Mesendoderm (in vitro differentiated cells): Measurements from ENCODE around the gene RAPGEF2. TPM values are rescaled to one million over a fixed set of nuclear protein-coding genes. Genes with fewer than 3 reads are reported as not detected.

Source experiments
- DNase-seq: peaks from one replicate; pipeline ENCODE4 v3.0.0; 2013
- H2AK5ac ChIP-seq: 2 replicates; pipeline ENCODE4 v1.6.1; 2013; ENCODE audit warnings: low read length, inconsistent platforms
- H2BK120ac ChIP-seq: 2 replicates; pipeline ENCODE4 v1.6.1; 2013; ENCODE audit warnings: low read depth, mild to moderate bottlenecking, low read length, moderate library complexity, mixed read lengths
- H2BK15ac ChIP-seq: replicated peaks from 2 replicates; pipeline ENCODE4 v1.6.1; 2013; ENCODE audit warnings: low read depth, mild to moderate bottlenecking, moderate library complexity
- H2BK5ac ChIP-seq: 2 replicates; pipeline ENCODE4 v1.6.1; 2013; ENCODE audit warnings: low read length, inconsistent platforms
- H3K18ac ChIP-seq: 2 replicates; pipeline ENCODE4 v1.6.1; 2013; ENCODE audit warnings: mild to moderate bottlenecking, low read length, mixed read lengths
- H3K23ac ChIP-seq: one replicate; pipeline ENCODE4 v1.6.1; 2013; ENCODE audit warnings: low read length
- H3K27ac ChIP-seq: 2 replicates; pipeline ENCODE4 v1.5.1; 2013; ENCODE audit warnings: low read depth, mild to moderate bottlenecking, inconsistent platforms, low read length, moderate library complexity
- H3K27me3 ChIP-seq: 2 replicates; pipeline ENCODE4 v1.6.1; 2013; ENCODE audit warnings: low read length, control low read depth, mild to moderate bottlenecking, inconsistent platforms; ENCODE audit not compliant: insufficient read depth, poor library complexity
- H3K36me3 ChIP-seq: 2 replicates; pipeline ENCODE4 v1.6.1; 2013; ENCODE audit warnings: low read length, inconsistent platforms; ENCODE audit not compliant: control insufficient read depth, insufficient read depth
- H3K4ac ChIP-seq: one replicate; pipeline ENCODE4 v1.6.1; 2013; ENCODE audit warnings: low read depth, mild to moderate bottlenecking, low read length, moderate library complexity
- H3K4me1 ChIP-seq: 2 replicates; pipeline ENCODE4 v1.6.1; 2013; ENCODE audit warnings: low read depth, low read length, inconsistent platforms; ENCODE audit not compliant: control insufficient read depth
- H3K4me2 ChIP-seq: 2 replicates; pipeline ENCODE4 v1.6.1; 2013; ENCODE audit warnings: low read length
- H3K4me3 ChIP-seq: 2 replicates; pipeline ENCODE4 v1.5.1; 2013; ENCODE audit warnings: mild to moderate bottlenecking, low read length
- H3K56ac ChIP-seq: one replicate; pipeline ENCODE4 v1.6.1; 2013; ENCODE audit warnings: low read length
- H3K79me1 ChIP-seq: 2 replicates; pipeline ENCODE4 v1.6.1; 2013; ENCODE audit warnings: low read length, inconsistent platforms
- H3K79me2 ChIP-seq: 2 replicates; pipeline ENCODE4 v1.6.1; 2013; ENCODE audit warnings: mild to moderate bottlenecking, low read length; ENCODE audit not compliant: control insufficient read depth, insufficient read depth
- H3K9ac ChIP-seq: 2 replicates; pipeline ENCODE4 v1.6.1; 2013; ENCODE audit warnings: low read length, inconsistent platforms
- H4K5ac ChIP-seq: one replicate; pipeline ENCODE4 v1.6.1; 2013; ENCODE audit warnings: low read length
- H4K8ac ChIP-seq: one replicate; pipeline ENCODE4 v1.6.1; 2013; ENCODE audit warnings: low read depth, mild to moderate bottlenecking, control low read depth, low read length, moderate library complexity
- WGBS: extraction: QIAGEN DNeasy Blood & Tissue Kit; methylation state at CpG from one replicate; pipeline ENCODE4 v1.1.7; 2013; ENCODE audit warnings: low lambda C conversion rate, missing lambda C conversion rate; ENCODE audit not compliant: insufficient coverage; ENCODE audit errors: extremely low coverage; 5-methylcytosine and 5-hydroxymethylcytosine counted together
- small RNA-seq: library from polyadenylated mRNA; stranded (forward); fragments of <200 nt; extraction: miRNeasy Mini kit (QIAGEN cat#:217004); gene quantifications from one replicate; pipeline ENCODE3, GENCODE V24; 2013; ENCODE audit not compliant: insufficient read depth

The RAPGEF2 gene

DNA sequence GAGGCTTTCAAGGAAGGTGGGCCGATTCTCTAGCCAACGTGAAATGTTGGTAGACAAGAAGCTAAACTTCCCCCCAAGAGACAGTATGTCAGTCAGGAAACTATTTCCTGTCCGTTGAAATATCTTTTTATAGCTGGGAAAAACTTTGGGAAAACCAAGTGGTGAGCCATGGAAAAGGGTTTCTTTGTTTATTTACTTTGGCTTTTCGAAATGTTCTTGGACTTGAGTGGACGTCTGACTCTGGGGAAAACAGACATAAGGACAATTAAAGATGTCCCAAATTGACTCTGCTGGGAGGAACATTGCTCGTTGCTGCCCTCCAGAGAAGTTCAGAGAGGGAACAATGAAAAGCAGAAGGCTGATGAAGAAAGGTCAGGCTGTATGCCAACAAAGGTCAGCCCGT is 295.4 kb downstream of the RAPGEF2 start:
- Histone ChIP-seq H2BK15ac (no peak overlapping the region), H3K4ac (no peak overlapping the region), H3K9ac (no peak overlapping the region), H3K79me1 (no peaks in the 10 kb centered on the region), H3K27me3 (no peaks in the 10 kb centered on the region), H2AK5ac (no peak overlapping the region), H3K56ac (no peak overlapping the region), H3K4me1 (no peaks in the 10 kb centered on the region), H3K36me3 (no peaks in the 10 kb centered on the region), H3K23ac (no peak overlapping the region), H4K5ac (no peak overlapping the region), H3K79me2 (no peaks in the 10 kb centered on the region), H2BK5ac (no peak overlapping the region), H3K18ac (no peak overlapping the region), H3K4me3 (no peak overlapping the region), H4K8ac (no peak overlapping the region), H3K27ac (no peak overlapping the region), H2BK120ac (no peak overlapping the region), H3K4me2 (no peak overlapping the region)
- no CpG with 5 or more reads among the region's 7 CpGs for WGBS
- DNase-seq = no peak

DNA sequence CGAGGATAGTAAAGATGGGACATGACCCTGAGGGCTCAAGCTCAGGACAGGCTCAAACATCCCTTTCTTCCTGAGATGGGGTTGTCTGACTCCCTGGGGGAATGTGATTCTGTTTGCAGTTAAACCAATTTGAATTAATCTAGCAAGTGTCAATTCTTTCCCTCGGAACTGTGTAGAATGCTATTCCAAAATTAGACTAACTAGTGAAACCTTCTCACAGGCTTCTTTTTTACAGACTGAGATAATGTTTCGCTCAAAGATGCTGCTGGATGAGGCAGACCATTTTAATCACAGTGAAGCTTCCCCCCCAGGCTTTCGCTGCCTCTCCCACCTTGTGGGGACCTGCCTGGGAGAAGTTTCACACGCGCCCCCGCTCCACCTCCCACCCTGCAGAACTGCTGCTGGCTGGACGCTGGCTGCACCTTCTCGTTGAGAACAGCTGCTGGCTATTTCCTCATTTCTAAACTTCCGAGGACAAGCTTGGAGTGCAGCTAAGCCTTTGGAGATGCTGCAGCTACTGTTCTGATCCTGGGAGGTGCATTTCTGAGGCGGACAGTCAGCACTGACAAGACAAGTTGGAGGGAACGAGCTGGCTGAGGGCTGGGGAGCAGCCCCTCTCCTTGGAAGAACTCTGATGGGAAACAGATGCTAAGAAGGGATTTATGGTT is 297.8 kb downstream of the RAPGEF2 start:
- no peak overlapping the region for H3K27ac ChIP-seq
- no peaks in the 10 kb centered on the region for H3K79me2 ChIP-seq
- no peak for DNase-seq
- no peaks in the 10 kb centered on the region for H3K4me1 ChIP-seq
- H3K9ac ChIP-seq = no peak overlapping the region
- H3K4me3 ChIP-seq = no peak overlapping the region
- no peak overlapping the region for H2BK15ac ChIP-seq
- no peaks in the 10 kb centered on the region for H3K79me1 ChIP-seq
- H3K4me2 ChIP-seq = no peak overlapping the region
- H4K5ac ChIP-seq = no peak overlapping the region
- H2BK120ac ChIP-seq = no peak overlapping the region
- no peaks in the 10 kb centered on the region for H3K36me3 ChIP-seq
- no peak overlapping the region for H2AK5ac ChIP-seq
- WGBS = no CpG with 5 or more reads among the region's 12 CpGs
- no peak overlapping the region for H3K56ac ChIP-seq
- H3K27me3 ChIP-seq = no peaks in the 10 kb centered on the region
- no peak overlapping the region for H3K18ac ChIP-seq
- no peak overlapping the region for H4K8ac ChIP-seq
- H3K4ac ChIP-seq = no peak overlapping the region
- H2BK5ac ChIP-seq = no peak overlapping the region
- no peak overlapping the region for H3K23ac ChIP-seq

- Histone ChIP-seq H2BK15ac (no peak overlapping the region), H3K79me1 (no peaks in the 10 kb centered on the region), H2BK120ac (no peak overlapping the region), H4K5ac (no peak overlapping the region), H3K4ac (no peak overlapping the region), H3K36me3 (no peaks in the 10 kb centered on the region), H3K4me2 (no peak overlapping the region), H4K8ac (no peak overlapping the region), H3K27ac (no peak overlapping the region), H3K27me3 (no peaks in the 10 kb centered on the region), H3K4me3 (no peak overlapping the region), H3K56ac (no peak overlapping the region), H3K23ac (no peak overlapping the region), H3K9ac (no peak overlapping the region), H3K4me1 (no peaks in the 10 kb centered on the region), H2AK5ac (no peak overlapping the region), H2BK5ac (no peak overlapping the region), H3K79me2 (no peaks in the 10 kb centered on the region), H3K18ac (no peak overlapping the region)
- no CpG with 5 or more reads among the region's 4 CpGs for WGBS
- DNase-seq = no peak
These were observed 298.4 kb downstream of the RAPGEF2 start for GRCh38 chr4:159401226-159401712.

- Histone ChIP-seq H3K27me3 (no peaks in the 10 kb centered on the region), H3K9ac (no peak overlapping the region), H3K4me3 (no peak overlapping the region), H3K79me1 (no peaks in the 10 kb centered on the region), H3K56ac (no peak overlapping the region), H3K27ac (no peak overlapping the region), H2AK5ac (no peak overlapping the region), H2BK5ac (no peak overlapping the region), H3K4me1 (no peaks in the 10 kb centered on the region), H3K79me2 (no peaks in the 10 kb centered on the region), H2BK120ac (no peak overlapping the region), H4K8ac (no peak overlapping the region), H3K4me2 (no peak overlapping the region), H3K18ac (no peak overlapping the region), H3K4ac (no peak overlapping the region), H2BK15ac (no peak overlapping the region), H3K23ac (no peak overlapping the region), H3K36me3 (no peaks in the 10 kb centered on the region), H4K5ac (no peak overlapping the region)
- WGBS = no CpG with 5 or more reads among the region's 6 CpGs
- DNase-seq = peak; percentile 64
These were observed 299.0 kb downstream of the RAPGEF2 start for GRCh38 chr4:159401791-159402380.

Small RNA genes within 50 kb of the gene (small RNA-seq; reads per million reads assigned to genes)
- gene AC074344.1 (not detected), gene MIR3688-1 (not detected), gene RF00019 (not detected)
